ENCODE results near the gene SOCS4. TPM values are rescaled to one million over a fixed set of nuclear protein-coding genes. Genes with fewer than 3 reads are reported as not detected.
"Not testable (repeated sequence)": the region's sequence is repeated elsewhere in the genome, so short reads cannot be mapped to it uniquely, and the experiment has no call there.

Gene SOCS4
- polyA plus RNA-seq, 1 experiment = 11.1 TPM

- POLR2A ChIA-PET = no interaction called here
- no peak for TF ChIP-seq CTCF (IDR thresholded peaks at IDR 0.05; ENCODE audit: low read depth, low read length)
- Histone ChIP-seq H3K27ac (ENCODE audit: low read depth, low read length) (no peak overlapping the region), H3K9me3 (ENCODE audit: control insufficient read depth, insufficient read depth, low read length) (peaks cover 2% of the 10 kb centered on the region; the same call in 1 of the 2 replicates), H3K27me3 (ENCODE audit: control insufficient read depth, insufficient read depth, low read length) (no peaks in the 10 kb centered on the region), H3K4me3 (ENCODE audit: low read depth, low read length) (no peak overlapping the region)
- CTCF ChIA-PET = interaction anchor here (3.1 to 4.0 kb wide), 2 partner anchors 11 kb away, joined by 19 to 24 read pairs; partner anchors contain the start of gene MAPK1IP1L
- no peak for DNase-seq (ENCODE audit: low read depth, low spot score)
Observed at GRCh38 chr14:55062517-55063351, 35.7 kb downstream of the SOCS4 start.

GRCh38 chr14:55064896-55065295 lies 37.9 kb downstream of the SOCS4 start:
- ChIA-PET CTCF (interaction anchor here (1.0 to 3.1 kb wide), 3 partner anchors 11 to 24 kb away, joined by 3 to 19 read pairs (median 4); partner anchors contain the start of gene MAPK1IP1L), POLR2A (interaction anchor here (1.9 kb wide), 1 partner anchor 14 kb away, joined by 9 read pairs; the partner anchor contains the start of gene MAPK1IP1L)
- not testable (repeated sequence) for H3K4me3 ChIP-seq (ENCODE audit: low read depth, low read length); H3K27me3 ChIP-seq (ENCODE audit: control insufficient read depth, insufficient read depth, low read length); H3K27ac ChIP-seq (ENCODE audit: low read depth, low read length); H3K9me3 ChIP-seq (ENCODE audit: control insufficient read depth, insufficient read depth, low read length); DNase-seq (ENCODE audit: low read depth, low spot score)

- ChIA-PET POLR2A (interaction anchor here (1.9 kb wide), 1 partner anchor 14 kb away, joined by 9 read pairs; the partner anchor contains the start of gene MAPK1IP1L), CTCF (interaction anchor here (0.7 to 3.1 kb wide), 4 partner anchors 11 to 931 kb away, joined by 3 to 19 read pairs (median 4); partner anchors contain the start of gene MAPK1IP1L)
- no peak for DNase-seq (ENCODE audit: low read depth, low spot score)
- Histone ChIP-seq H3K27ac (ENCODE audit: low read depth, low read length) (no peak overlapping the region), H3K4me3 (ENCODE audit: low read depth, low read length) (no peak overlapping the region), H3K27me3 (ENCODE audit: control insufficient read depth, insufficient read depth, low read length) (no peaks in the 10 kb centered on the region), H3K9me3 (ENCODE audit: control insufficient read depth, insufficient read depth, low read length) (no peaks in the 10 kb centered on the region)
- no peak for TF ChIP-seq CTCF (IDR thresholded peaks at IDR 0.05; ENCODE audit: low read depth, low read length)
Observed at GRCh38 chr14:55065411-55065810, 38.4 kb downstream of the SOCS4 start.

- CTCF ChIA-PET = interaction anchor here (0.8 to 3.1 kb wide), 2 partner anchors 15 to 342 kb away, joined by 3 to 19 read pairs; partner anchors contain the start of gene MAPK1IP1L
- no peak for TF ChIP-seq CTCF (IDR thresholded peaks at IDR 0.05; ENCODE audit: low read depth, low read length)
- H3K9me3 ChIP-seq (ENCODE audit: control insufficient read depth, insufficient read depth, low read length) = no peaks in the 10 kb centered on the region
- H3K4me3 ChIP-seq (ENCODE audit: low read depth, low read length) = no peak overlapping the region
- no peaks in the 10 kb centered on the region for H3K27me3 ChIP-seq (ENCODE audit: control insufficient read depth, insufficient read depth, low read length)
- no peak for DNase-seq (ENCODE audit: low read depth, low spot score)
- H3K27ac ChIP-seq (ENCODE audit: low read depth, low read length) = no peak overlapping the region
- POLR2A ChIA-PET = interaction anchor here (0.8 to 1.9 kb wide), 2 partner anchors 13 to 15 kb away, joined by 3 to 9 read pairs; partner anchors contain the start of gene MAPK1IP1L
Observed at GRCh38 chr14:55066223-55066622, 39.2 kb downstream of the SOCS4 start.

- DNase-seq (ENCODE audit: low read depth, low spot score) = no peak
- ChIA-PET POLR2A (interaction anchor here (1.4 kb wide), 1 partner anchor 11 kb away, joined by 5 read pairs; no protein-coding TSS in a partner anchor), CTCF (interaction anchor here (3.3 kb wide), 1 partner anchor 19 kb away, joined by 30 read pairs; the partner anchor contains the start of gene MAPK1IP1L)
- H3K9me3 ChIP-seq (ENCODE audit: control insufficient read depth, insufficient read depth, low read length) = no peaks in the 10 kb centered on the region
- H3K27me3 ChIP-seq (ENCODE audit: control insufficient read depth, insufficient read depth, low read length) = no peaks in the 10 kb centered on the region
- no peak for TF ChIP-seq CTCF (IDR thresholded peaks at IDR 0.05; ENCODE audit: low read depth, low read length)
- H3K4me3 ChIP-seq (ENCODE audit: low read depth, low read length) = no peak overlapping the region
- H3K27ac ChIP-seq (ENCODE audit: low read depth, low read length) = no peak overlapping the region
Observed at GRCh38 chr14:55070981-55071411, 44.0 kb downstream of the SOCS4 start.

Measured in AG04450 (cell line).